ENCODE results near the gene PTPN3. TPM values are rescaled to one million over a fixed set of nuclear protein-coding genes. Genes with fewer than 3 reads are reported as not detected.

The PTPN3 gene
- total RNA-seq, 1 experiment from 2014 or later = 10.4 TPM

GRCh38 chr9:109430231-109430630 lies 67.9 kb downstream of the PTPN3 start:
- no TSS peak for BruUV-seq (replicated peaks)
- ATAC-seq = no peak
- ChIA-PET POLR2A (no interaction called here), CTCF (no interaction called here)
- H3K27me3 ChIP-seq (ENCODE audit: control insufficient read depth, insufficient read depth, low read length) = no peaks in the 10 kb centered on the region
- H3K36me3 ChIP-seq (ENCODE audit: control insufficient read depth, insufficient read depth, low read length) = peaks cover 4% of the 10 kb centered on the region; the same call in 1 of the 2 replicates
- in situ Hi-C loops (cut with HindIII; ENCODE audit: low pct_unique_long_range_greater_than_20kb, low sequenced_read_pairs) (no loop called here), intact Hi-C loops (cut with micrococcal nuclease; ENCODE audit: unreplicated experiment) (no loop called here)
- TF ChIP-seq CTCF (IDR thresholded peaks at IDR 0.05) = no peak
- no peak for TF ChIP-seq REST (IDR thresholded peaks at IDR 0.05; ENCODE audit: insufficient read depth in 1 of 2, low read depth in 2 of 2, low read length in 1 of 2)
- TF ChIP-seq TCF7L2 (IDR thresholded peaks at IDR 0.05; ENCODE audit: low read depth, low read length) = no peak
- no peak overlapping the region for H3K4me3 ChIP-seq (ENCODE audit: low read depth in 2 of 2, low read length in 2 of 2)
- no peak for DNase-seq (ENCODE audit: low read depth, low spot score)
- H3K9me3 ChIP-seq (ENCODE audit: control insufficient read depth, insufficient read depth, low read depth, low read length) = no peaks in the 10 kb centered on the region
- no peaks in the 10 kb centered on the region for H3K4me1 ChIP-seq (ENCODE audit: control insufficient read depth, insufficient read depth, low read length)
- no peak overlapping the region for H3K27ac ChIP-seq (ENCODE audit: low read length)

GRCh38 chr9:109428854-109429253 lies 69.3 kb downstream of the PTPN3 start:
- no TSS peak for BruUV-seq (replicated peaks)
- H3K36me3 ChIP-seq (ENCODE audit: control insufficient read depth, insufficient read depth, low read length) = peaks cover 4% of the 10 kb centered on the region; the same call in 1 of the 2 replicates
- intact Hi-C loops (cut with micrococcal nuclease; ENCODE audit: unreplicated experiment) = no loop called here

More at GRCh38 chr9:109428854-109429253, 69.3 kb downstream of the PTPN3 start:
- H3K27me3 ChIP-seq (ENCODE audit: control insufficient read depth, insufficient read depth, low read length) = no peaks in the 10 kb centered on the region
- no peak for TF ChIP-seq POLR2AphosphoS5 (IDR thresholded peaks at IDR 0.05; ENCODE audit: low read depth, low read length)
- no peak for TF ChIP-seq SIN3A (IDR thresholded peaks at IDR 0.05; ENCODE audit: borderline replicate concordance, insufficient read depth, low read depth, low read length)
- no peak for TF ChIP-seq TCF7L2 (IDR thresholded peaks at IDR 0.05; ENCODE audit: low read depth, low read length)
- no peak for TF ChIP-seq REST (IDR thresholded peaks at IDR 0.05; ENCODE audit: insufficient read depth in 1 of 2, low read depth in 2 of 2, low read length in 1 of 2)
- no peak for TF ChIP-seq CTCF (IDR thresholded peaks at IDR 0.05)
- ChIA-PET POLR2A (no interaction called here), CTCF (no interaction called here)
- no peak for DNase-seq (ENCODE audit: low read depth, low spot score)
- H3K4me1 ChIP-seq (ENCODE audit: control insufficient read depth, insufficient read depth, low read length) = no peaks in the 10 kb centered on the region
- no peak for ATAC-seq
- in situ Hi-C loops (cut with HindIII; ENCODE audit: low pct_unique_long_range_greater_than_20kb, low sequenced_read_pairs) = no loop called here
- H3K27ac ChIP-seq (ENCODE audit: low read length) = no peak overlapping the region
- H3K9me3 ChIP-seq (ENCODE audit: control insufficient read depth, insufficient read depth, low read depth, low read length) = no peaks in the 10 kb centered on the region
- no peak overlapping the region for H3K4me3 ChIP-seq (ENCODE audit: low read depth in 2 of 2, low read length in 2 of 2)
